Muscle layer of colon (tissue), 2 donors: ENCODE data around the gene TXNRD3.
"Not testable (repeated sequence)": the region's sequence is repeated elsewhere in the genome, so short reads cannot be mapped to it uniquely, and the experiment has no call there.

Experiments used
- H3K27ac ChIP-seq: one replicate; pipeline ENCODE4 v1.7.0; 2013; ENCODE audit warnings: low read depth, mild to moderate bottlenecking, low read length, moderate library complexity
- H3K27me3 ChIP-seq, 2 donors: one replicate each; pipeline ENCODE4 v1.7.0; 2013; ENCODE audit warnings: low read length in 2 of 2, mild to moderate bottlenecking in 2 of 2; ENCODE audit not compliant: insufficient read depth in 2 of 2, control insufficient read depth in 1 of 2
- H3K36me3 ChIP-seq: one replicate; pipeline ENCODE4 v1.7.0; 2013; ENCODE audit warnings: mild to moderate bottlenecking, low read length; ENCODE audit not compliant: insufficient read depth
- H3K4me1 ChIP-seq: one replicate; pipeline ENCODE4 v1.7.0; 2013; ENCODE audit warnings: mild to moderate bottlenecking, low read length; ENCODE audit not compliant: insufficient read depth
- H3K4me3 ChIP-seq, 2 donors: one replicate each; pipeline ENCODE4 v1.7.0; 2013; ENCODE audit warnings: low read length in 2 of 2, low read depth in 1 of 2, mild to moderate bottlenecking in 1 of 2, moderate library complexity in 1 of 2
- H3K9ac ChIP-seq: one replicate; pipeline ENCODE4 v1.7.0; 2013; ENCODE audit warnings: low read length
- H3K9me3 ChIP-seq: one replicate; pipeline ENCODE4 v1.7.0; 2013; ENCODE audit warnings: mild to moderate bottlenecking, low read length
- donor health status: abdominal sarcoma.
- donor health status: Adenocarcinoma of cecum.

TXNRD3 gene

GRCh38 chr3:126612479-126613205 lies 42.3 kb downstream of the TXNRD3 start:
- H3K27me3 ChIP-seq: no peaks in the 10 kb centered on the region
- H3K9ac ChIP-seq: no peak overlapping the region
- peaks cover 44% of the 10 kb centered on the region for H3K36me3 ChIP-seq

GRCh38 chr3:126609909-126610308 lies 45.0 kb downstream of the TXNRD3 start:
- Histone ChIP-seq H3K9me3 (no peaks in the 10 kb centered on the region), H3K9ac (no peak overlapping the region), H3K36me3 (peaks cover 46% of the 10 kb centered on the region), H3K27me3 (no peaks in the 10 kb centered on the region), H3K27ac (no peak overlapping the region), H3K4me3 (no peak overlapping the region), H3K4me1 (no peaks in the 10 kb centered on the region)

More at GRCh38 chr3:126612479-126613205, 42.3 kb downstream of the TXNRD3 start:
- no peak overlapping the region for H3K27ac ChIP-seq
- H3K4me3 ChIP-seq: no peak overlapping the region
- no peaks in the 10 kb centered on the region for H3K9me3 ChIP-seq
- no peaks in the 10 kb centered on the region for H3K4me1 ChIP-seq

- Histone ChIP-seq H3K27me3 (no peaks in the 10 kb centered on the region), H3K9ac (no peak overlapping the region), H3K4me1 (no peaks in the 10 kb centered on the region), H3K36me3 (peaks cover 36% of the 10 kb centered on the region), H3K4me3 (no peak overlapping the region), H3K9me3 (no peaks in the 10 kb centered on the region), H3K27ac (no peak overlapping the region)
Observed at GRCh38 chr3:126607214-126607908, 47.6 kb downstream of the TXNRD3 start.

GRCh38 chr3:126606001-126606400 lies 48.9 kb downstream of the TXNRD3 start:
- Histone ChIP-seq H3K36me3 (peaks cover 36% of the 10 kb centered on the region), H3K4me3 (no peak overlapping the region), H3K4me1 (no peaks in the 10 kb centered on the region), H3K27me3 (no peaks in the 10 kb centered on the region), H3K9me3 (no peaks in the 10 kb centered on the region), H3K9ac (no peak overlapping the region), H3K27ac (no peak overlapping the region)

GRCh38 chr3:126604691-126605090 lies 50.2 kb downstream of the TXNRD3 start:
- no peaks in the 10 kb centered on the region for H3K4me1 ChIP-seq
- no peak overlapping the region for H3K9ac ChIP-seq
- H3K9me3 ChIP-seq: no peaks in the 10 kb centered on the region
- H3K36me3 ChIP-seq: peaks cover 25% of the 10 kb centered on the region
- H3K4me3 ChIP-seq: no peak overlapping the region
- H3K27ac ChIP-seq: no peak overlapping the region
- H3K27me3 ChIP-seq: no peaks in the 10 kb centered on the region

- no peak overlapping the region for H3K4me3 ChIP-seq
- H3K9ac ChIP-seq: no peak overlapping the region
- no peak overlapping the region for H3K27ac ChIP-seq
- no peaks in the 10 kb centered on the region for H3K4me1 ChIP-seq
- no peaks in the 10 kb centered on the region for H3K27me3 ChIP-seq
- no peaks in the 10 kb centered on the region for H3K9me3 ChIP-seq
- H3K36me3 ChIP-seq: no peaks in the 10 kb centered on the region
Observed at GRCh38 chr3:126599101-126599500, 55.8 kb downstream of the TXNRD3 start.

GRCh38 chr3:126595479-126595878 lies 59.4 kb downstream of the TXNRD3 start:
- not testable (repeated sequence) for H3K27me3 ChIP-seq, H3K9me3 ChIP-seq, H3K4me3 ChIP-seq, H3K9ac ChIP-seq, H3K27ac ChIP-seq, H3K36me3 ChIP-seq, H3K4me1 ChIP-seq

- not testable (repeated sequence) for H3K9ac ChIP-seq, H3K4me3 ChIP-seq, H3K36me3 ChIP-seq, H3K27ac ChIP-seq, H3K4me1 ChIP-seq, H3K9me3 ChIP-seq, H3K27me3 ChIP-seq
Observed at GRCh38 chr3:126591515-126591914, 63.4 kb downstream of the TXNRD3 start.

- H3K27ac ChIP-seq: no peak overlapping the region
Observed at GRCh38 chr3:126582311-126582710, 72.6 kb downstream of the TXNRD3 start.

GRCh38 chr3:126581569-126581968 lies 73.4 kb downstream of the TXNRD3 start:
- Histone ChIP-seq H3K27me3 (no peaks in the 10 kb centered on the region), H3K4me1 (no peaks in the 10 kb centered on the region), H3K9ac (no peak overlapping the region), H3K4me3 (no peak overlapping the region), H3K36me3 (no peaks in the 10 kb centered on the region), H3K9me3 (no peaks in the 10 kb centered on the region), H3K27ac (no peak overlapping the region)

More at GRCh38 chr3:126582311-126582710, 72.6 kb downstream of the TXNRD3 start:
- no peaks in the 10 kb centered on the region for H3K27me3 ChIP-seq
- no peak overlapping the region for H3K4me3 ChIP-seq
- H3K4me1 ChIP-seq: no peaks in the 10 kb centered on the region
- H3K9me3 ChIP-seq: no peaks in the 10 kb centered on the region
- H3K9ac ChIP-seq: no peak overlapping the region
- H3K36me3 ChIP-seq: no peaks in the 10 kb centered on the region

GRCh38 chr3:126580746-126581145 lies 74.2 kb downstream of the TXNRD3 start:
- H3K27me3 ChIP-seq: no peaks in the 10 kb centered on the region
- no peaks in the 10 kb centered on the region for H3K9me3 ChIP-seq
- no peak overlapping the region for H3K9ac ChIP-seq
- no peaks in the 10 kb centered on the region for H3K4me1 ChIP-seq
- no peak overlapping the region for H3K4me3 ChIP-seq
- no peaks in the 10 kb centered on the region for H3K36me3 ChIP-seq
- no peak overlapping the region for H3K27ac ChIP-seq

- Histone ChIP-seq H3K36me3 (no peaks in the 10 kb centered on the region), H3K4me1 (no peaks in the 10 kb centered on the region), H3K27me3 (no peaks in the 10 kb centered on the region), H3K27ac (no peak overlapping the region), H3K9ac (no peak overlapping the region), H3K9me3 (no peaks in the 10 kb centered on the region), H3K4me3 (no peak overlapping the region)
Observed at GRCh38 chr3:126578702-126579101, 76.2 kb downstream of the TXNRD3 start.
